ENCODE measurements around the gene CEP112. TPM values are rescaled to one million over a fixed set of nuclear protein-coding genes. Genes with fewer than 3 reads are reported as not detected.

CEP112 gene
- total and polyA plus RNA-seq, 2 donors (not counting 3 experiments of a cell fraction or from before 2014, with no cell fraction given) = 1.5 to 25.3 TPM

DNA sequence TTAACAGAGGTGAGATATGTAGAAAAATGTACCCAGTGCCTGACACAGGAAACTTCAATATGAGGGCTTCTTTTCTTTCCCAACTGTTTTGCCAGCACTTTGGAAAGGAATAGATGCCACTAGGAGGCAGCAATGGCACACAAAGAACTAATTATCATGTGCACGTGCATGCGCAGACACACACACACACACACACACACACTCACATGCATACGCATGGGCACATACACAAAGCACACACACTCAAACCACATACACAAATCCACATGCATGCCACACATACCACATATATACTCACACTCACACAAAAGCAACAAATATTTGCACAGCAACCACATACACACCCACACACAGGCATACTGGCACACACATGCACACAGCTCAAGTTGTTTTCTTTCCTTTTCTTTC lies 8.8 kb upstream of the CEP112 start:
- Histone ChIP-seq H3K9me3 (replicated peaks; ENCODE audit: control insufficient read depth, insufficient read depth, low read length) (no peaks in the 10 kb centered on the region), H3K9me1 (replicated peaks; ENCODE audit: control insufficient read depth, extremely low read depth, insufficient read depth, low read length) (no peaks in the 10 kb centered on the region), H2AFZ (ENCODE audit: low read depth, low read length) (no peak overlapping the region), H3K27me3 (ENCODE audit: control insufficient read depth in 2 of 2, insufficient read depth in 2 of 2, low read length in 2 of 2) (no peaks in the 10 kb centered on the region), H3K36me3 (ENCODE audit: control insufficient read depth in 2 of 2, extremely low read depth in 1 of 2, insufficient read depth in 2 of 2, low read length in 2 of 2) (no peaks in the 10 kb centered on the region), H4K20me1 (replicated peaks; ENCODE audit: control insufficient read depth, extremely low read depth, insufficient read depth, low read length) (no peaks in the 10 kb centered on the region), H3K79me2 (ENCODE audit: control insufficient read depth, insufficient read depth, low read length) (no peaks in the 10 kb centered on the region), H3K27ac (ENCODE audit: insufficient read depth, low read depth, low read length) (no peak overlapping the region), H3K9ac (replicated peaks; ENCODE audit: extremely low read depth, insufficient read depth, low read length) (no peak overlapping the region), H3K4me2 (ENCODE audit: insufficient read depth, low read length) (no peak overlapping the region), H3K4me3 (replicated peaks in 1 of 3; ENCODE audit: insufficient read depth in 1 of 3, low read depth in 1 of 3, low read length in 3 of 3) (no peak overlapping the region), H3K4me1 (ENCODE audit: control insufficient read depth, extremely low read depth, insufficient read depth, low read length) (no peaks in the 10 kb centered on the region)
- CTCF ChIA-PET = interaction anchor here (0.7 to 5.2 kb wide), 18 partner anchors 8 to 969 kb away, joined by 3 to 55 read pairs (median 4); no protein-coding TSS in a partner anchor
- intact Hi-C loops (cut with micrococcal nuclease) (loop anchor here (1.0 kb wide), 5 partner anchors 55 to 706 kb away; no protein-coding TSS in a partner anchor), dilution Hi-C loops (cut with MboI; ENCODE audit: extremely low pct_ligation_motif_present, low sequenced_read_pairs) (no loop called here)
- peak; percentile 79 for DNase-seq (ENCODE audit: low read depth, low spot score)
- POLR2A ChIA-PET = no interaction called here
- peak; percentile 79 for FAIRE-seq
- TF ChIP-seq, protein P1, sequence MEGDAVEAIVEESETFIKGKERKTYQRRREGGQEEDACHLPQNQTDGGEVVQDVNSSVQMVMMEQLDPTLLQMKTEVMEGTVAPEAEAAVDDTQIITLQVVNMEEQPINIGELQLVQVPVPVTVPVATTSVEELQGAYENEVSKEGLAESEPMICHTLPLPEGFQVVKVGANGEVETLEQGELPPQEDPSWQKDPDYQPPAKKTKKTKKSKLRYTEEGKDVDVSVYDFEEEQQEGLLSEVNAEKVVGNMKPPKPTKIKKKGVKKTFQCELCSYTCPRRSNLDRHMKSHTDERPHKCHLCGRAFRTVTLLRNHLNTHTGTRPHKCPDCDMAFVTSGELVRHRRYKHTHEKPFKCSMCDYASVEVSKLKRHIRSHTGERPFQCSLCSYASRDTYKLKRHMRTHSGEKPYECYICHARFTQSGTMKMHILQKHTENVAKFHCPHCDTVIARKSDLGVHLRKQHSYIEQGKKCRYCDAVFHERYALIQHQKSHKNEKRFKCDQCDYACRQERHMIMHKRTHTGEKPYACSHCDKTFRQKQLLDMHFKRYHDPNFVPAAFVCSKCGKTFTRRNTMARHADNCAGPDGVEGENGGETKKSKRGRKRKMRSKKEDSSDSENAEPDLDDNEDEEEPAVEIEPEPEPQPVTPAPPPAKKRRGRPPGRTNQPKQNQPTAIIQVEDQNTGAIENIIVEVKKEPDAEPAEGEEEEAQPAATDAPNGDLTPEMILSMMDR (IDR thresholded peaks at IDR 0.05; ENCODE audit: extremely low read depth in 1 of 2, insufficient read depth in 1 of 2, low read depth in 1 of 2, low read length in 2 of 2) = peak; percentile 67 to 70
- TF ChIP-seq, protein P2, sequence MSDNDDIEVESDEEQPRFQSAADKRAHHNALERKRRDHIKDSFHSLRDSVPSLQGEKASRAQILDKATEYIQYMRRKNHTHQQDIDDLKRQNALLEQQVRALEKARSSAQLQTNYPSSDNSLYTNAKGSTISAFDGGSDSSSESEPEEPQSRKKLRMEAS (IDR thresholded peaks at IDR 0.05; ENCODE audit: insufficient read depth, insufficient read length) = peak; percentile 81
- TF ChIP-seq MYC (IDR thresholded peaks at IDR 0.05; ENCODE audit: low read depth, low read length) (peak; percentile 97), POLR2AphosphoS5 (IDR thresholded peaks at IDR 0.05; ENCODE audit: insufficient read depth, low read depth, low read length) (no peak)
- no TSS peak for BruUV-seq (replicated peaks)

DNA sequence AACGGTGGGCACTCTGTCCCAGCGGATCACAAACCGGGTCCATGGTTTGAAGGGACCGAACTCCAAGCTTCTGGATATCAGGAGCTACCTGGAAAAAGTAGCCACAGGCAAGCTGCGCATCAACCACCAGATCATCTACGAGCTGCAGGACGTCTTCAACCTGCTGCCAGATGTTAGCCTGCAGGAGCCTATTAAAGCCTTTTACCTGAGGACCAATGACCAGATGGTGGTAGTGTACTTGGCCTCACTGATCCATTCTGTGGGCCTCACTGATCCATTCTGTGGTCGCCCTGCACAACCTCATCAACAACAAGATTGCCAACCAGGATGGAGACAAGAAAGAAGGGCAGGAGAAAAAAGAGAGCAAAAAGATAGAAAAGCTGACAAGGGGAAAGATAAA lies 6.3 kb upstream of the CEP112 start:
- Histone ChIP-seq H3K27me3 (ENCODE audit: control insufficient read depth in 2 of 2, insufficient read depth in 2 of 2, low read length in 2 of 2) (no peaks in the 10 kb centered on the region), H3K4me1 (ENCODE audit: control insufficient read depth, extremely low read depth, insufficient read depth, low read length) (no peaks in the 10 kb centered on the region), H3K4me3 (replicated peaks in 1 of 3; ENCODE audit: insufficient read depth in 1 of 3, low read depth in 1 of 3, low read length in 3 of 3) (no peak overlapping the region), H2AFZ (ENCODE audit: low read depth, low read length) (no peak overlapping the region), H3K9me1 (replicated peaks; ENCODE audit: control insufficient read depth, extremely low read depth, insufficient read depth, low read length) (no peaks in the 10 kb centered on the region), H3K79me2 (ENCODE audit: control insufficient read depth, insufficient read depth, low read length) (no peaks in the 10 kb centered on the region), H4K20me1 (replicated peaks; ENCODE audit: control insufficient read depth, extremely low read depth, insufficient read depth, low read length) (no peaks in the 10 kb centered on the region), H3K4me2 (ENCODE audit: insufficient read depth, low read length) (no peak overlapping the region), H3K36me3 (ENCODE audit: control insufficient read depth in 2 of 2, extremely low read depth in 1 of 2, insufficient read depth in 2 of 2, low read length in 2 of 2) (no peaks in the 10 kb centered on the region), H3K9ac (replicated peaks; ENCODE audit: extremely low read depth, insufficient read depth, low read length) (no peak overlapping the region), H3K27ac (ENCODE audit: insufficient read depth, low read depth, low read length) (no peak overlapping the region), H3K9me3 (replicated peaks; ENCODE audit: control insufficient read depth, insufficient read depth, low read length) (no peaks in the 10 kb centered on the region)
- BruUV-seq (replicated peaks) = no TSS peak
- dilution Hi-C loops (cut with MboI; ENCODE audit: extremely low pct_ligation_motif_present, low sequenced_read_pairs) = no loop called here
- intact Hi-C loops (cut with micrococcal nuclease) = no loop called here
- POLR2A ChIA-PET = no interaction called here
- FAIRE-seq (no peak), DNase-seq (ENCODE audit: low read depth, low spot score) (no peak)
- TF ChIP-seq POLR2AphosphoS5 (IDR thresholded peaks at IDR 0.05; ENCODE audit: insufficient read depth, low read depth, low read length) (no peak), FOS (IDR thresholded peaks at IDR 0.05; ENCODE audit: borderline replicate concordance, insufficient read depth, low read length) (no peak), MYC (IDR thresholded peaks at IDR 0.05; ENCODE audit: low read depth, low read length) (no peak), POLR2A (IDR thresholded peaks at IDR 0.05; ENCODE audit: low read depth, low read length) (no peak), JUN (IDR thresholded peaks at IDR 0.05; ENCODE audit: borderline replicate concordance, insufficient read depth, insufficient read length, low read depth) (no peak), GATA2 (IDR thresholded peaks at IDR 0.05; ENCODE audit: insufficient read depth, insufficient read length, low read depth, low read length) (no peak)
- TF ChIP-seq, protein P1 (IDR thresholded peaks at IDR 0.05; ENCODE audit: extremely low read depth in 1 of 2, insufficient read depth in 1 of 2, low read depth in 1 of 2, low read length in 2 of 2) = no peak
- TF ChIP-seq, protein P2 (IDR thresholded peaks at IDR 0.05; ENCODE audit: insufficient read depth, insufficient read length) = no peak
- CTCF ChIA-PET = interaction anchor here (1.1 to 5.2 kb wide), 5 partner anchors 11 to 476 kb away, joined by 3 to 55 read pairs (median 5); no protein-coding TSS in a partner anchor

All from endothelial cell of umbilical vein (primary cell).